ENCODE data around the gene ITSN1.

DNA sequence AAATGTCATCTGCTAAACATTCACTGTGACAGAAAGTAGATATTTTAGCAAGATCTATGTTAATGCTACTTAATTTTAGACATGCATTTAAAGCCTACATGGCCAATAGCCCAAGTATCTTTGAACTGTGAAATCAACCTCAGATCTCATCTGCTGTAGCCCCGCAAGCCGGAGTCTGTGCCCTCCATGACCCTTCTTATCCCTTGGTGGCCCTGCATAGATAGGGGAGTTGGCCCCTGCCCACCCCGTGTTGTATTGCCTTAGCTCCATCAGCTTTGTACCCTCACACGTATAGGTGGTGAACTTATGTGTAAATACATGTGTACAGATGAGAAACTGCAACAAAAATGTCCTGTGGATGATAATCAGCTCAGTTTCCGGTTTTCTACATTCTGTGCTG is 254.8 kb downstream of the ITSN1 start:
- TF ChIP-seq EP300 (IDR thresholded peaks at IDR 0.05) (no peak), POLR2A (IDR thresholded peaks at IDR 0.05) (no peak)
- TF ChIP-seq, protein P1, sequence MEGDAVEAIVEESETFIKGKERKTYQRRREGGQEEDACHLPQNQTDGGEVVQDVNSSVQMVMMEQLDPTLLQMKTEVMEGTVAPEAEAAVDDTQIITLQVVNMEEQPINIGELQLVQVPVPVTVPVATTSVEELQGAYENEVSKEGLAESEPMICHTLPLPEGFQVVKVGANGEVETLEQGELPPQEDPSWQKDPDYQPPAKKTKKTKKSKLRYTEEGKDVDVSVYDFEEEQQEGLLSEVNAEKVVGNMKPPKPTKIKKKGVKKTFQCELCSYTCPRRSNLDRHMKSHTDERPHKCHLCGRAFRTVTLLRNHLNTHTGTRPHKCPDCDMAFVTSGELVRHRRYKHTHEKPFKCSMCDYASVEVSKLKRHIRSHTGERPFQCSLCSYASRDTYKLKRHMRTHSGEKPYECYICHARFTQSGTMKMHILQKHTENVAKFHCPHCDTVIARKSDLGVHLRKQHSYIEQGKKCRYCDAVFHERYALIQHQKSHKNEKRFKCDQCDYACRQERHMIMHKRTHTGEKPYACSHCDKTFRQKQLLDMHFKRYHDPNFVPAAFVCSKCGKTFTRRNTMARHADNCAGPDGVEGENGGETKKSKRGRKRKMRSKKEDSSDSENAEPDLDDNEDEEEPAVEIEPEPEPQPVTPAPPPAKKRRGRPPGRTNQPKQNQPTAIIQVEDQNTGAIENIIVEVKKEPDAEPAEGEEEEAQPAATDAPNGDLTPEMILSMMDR (IDR thresholded peaks at IDR 0.05) = no peak

Data from tibial nerve (tissue), 4 donors.